Measurements from ENCODE around the gene EGFLAM.
A peak's percentile ranks its signal among the peaks of the same experiment; 100 is the strongest.

Gene EGFLAM

GRCh38 chr5:38422622-38423021, 164.3 kb downstream of the EGFLAM start:
- DNase-seq: no peak

- no peak for DNase-seq
These were observed 165.2 kb downstream of the EGFLAM start for GRCh38 chr5:38423276-38424147.

GRCh38 chr5:38424148-38425060, 166.0 kb downstream of the EGFLAM start:
- DNase-seq: no peak

GRCh38 chr5:38426490-38426889, 168.1 kb downstream of the EGFLAM start:
- no peak for DNase-seq

GRCh38 chr5:38426986-38427950, 168.9 kb downstream of the EGFLAM start:
- no peak for DNase-seq

GRCh38 chr5:38431242-38431853, 173.0 kb downstream of the EGFLAM start:
- no peak for DNase-seq

- no peak for DNase-seq
These were observed 175.0 kb downstream of the EGFLAM start for GRCh38 chr5:38433160-38433861.

GRCh38 chr5:38434966-38435705, 176.8 kb downstream of the EGFLAM start:
- DNase-seq: no peak

- no peak for DNase-seq
These were observed 180.4 kb downstream of the EGFLAM start for GRCh38 chr5:38438757-38439156.

GRCh38 chr5:38441453-38442246, 183.3 kb downstream of the EGFLAM start:
- peak; percentile 62 for DNase-seq

- no peak for DNase-seq
These were observed 183.9 kb downstream of the EGFLAM start for GRCh38 chr5:38442247-38442573.

- no peak for DNase-seq
These were observed 185.0 kb downstream of the EGFLAM start for GRCh38 chr5:38443390-38443789.

- DNase-seq: no peak
These were observed 187.1 kb downstream of the EGFLAM start for GRCh38 chr5:38445374-38446028.

- no peak for DNase-seq
These were observed 187.7 kb downstream of the EGFLAM start for GRCh38 chr5:38446029-38446522.

- no peak for DNase-seq
These were observed 188.7 kb downstream of the EGFLAM start for GRCh38 chr5:38447056-38447455.

GRCh38 chr5:38447786-38448185, 189.4 kb downstream of the EGFLAM start:
- DNase-seq: no peak

- DNase-seq: no peak
These were observed 190.4 kb downstream of the EGFLAM start for GRCh38 chr5:38448568-38449350.

GRCh38 chr5:38450627-38451026, 192.3 kb downstream of the EGFLAM start:
- no peak for DNase-seq

All from activated CD4-positive, alpha-beta T cell treated with anti-CD3 and anti-CD28 coated beads for 1 hour (primary cell).